Measurements from ENCODE around the gene EXOC6B. TPM values are rescaled to one million over a fixed set of nuclear protein-coding genes. Genes with fewer than 3 reads are reported as not detected.

EXOC6B gene
- total and polyA plus RNA-seq, 2 of the 8 experiments (the other 6 are each of a cell fraction or from before 2014, with no cell fraction given): 13.5 to 33.0 TPM

DNA sequence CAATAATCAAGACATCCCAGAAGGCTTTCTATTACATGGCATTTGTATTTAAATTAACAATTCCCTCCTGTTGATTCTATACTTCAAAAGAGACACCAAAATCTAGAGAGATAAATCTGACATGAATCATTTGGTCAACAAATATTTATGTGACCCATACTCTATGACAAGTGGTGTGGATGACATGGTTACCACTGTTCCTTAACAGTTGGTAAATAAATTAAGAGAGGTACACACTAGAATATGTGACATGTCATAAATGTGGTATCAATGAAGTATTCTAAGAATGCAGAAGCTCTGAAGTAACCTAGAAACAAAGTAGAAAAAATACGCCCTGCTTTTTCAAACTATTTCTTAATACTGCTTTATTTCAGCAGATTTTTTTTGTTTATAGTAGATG is 255.4 kb downstream of the EXOC6B start (continued):
- TF ChIP-seq EZH2 (IDR thresholded peaks at IDR 0.05; ENCODE audit: low read depth, low read length, severe bottlenecking): no peak
- no peak for TF ChIP-seq KDM1A (IDR thresholded peaks at IDR 0.05; ENCODE audit: borderline replicate concordance, low read length)
- TF ChIP-seq SIX5 (IDR thresholded peaks at IDR 0.05; ENCODE audit: low read depth, low read length): no peak
